Activated CD4-positive, CD25-positive, alpha-beta regulatory T cell treated with anti-CD3 and anti-CD28 coated beads, Interleukin-2, amount 50 U/mL, for 72 hours (primary cell): ENCODE data around the gene CEP57L1.
"Not testable (repeated sequence)": the region's sequence is repeated elsewhere in the genome, so short reads cannot be mapped to it uniquely, and the experiment has no call there.

ENCODE experiments used
- DNase-seq: peaks from one replicate; pipeline ENCODE4 v3.0.0; 2021

Gene CEP57L1

GRCh38 chr6:109075934-109076333 lies 19.4 kb upstream of the CEP57L1 start:
- no peak for DNase-seq

GRCh38 chr6:109076377-109076776 lies 18.9 kb upstream of the CEP57L1 start:
- no peak for DNase-seq

- no peak for DNase-seq
These were observed 15.3 kb upstream of the CEP57L1 start for GRCh38 chr6:109079981-109080380.

- no peak for DNase-seq
These were observed 14.3 kb upstream of the CEP57L1 start for GRCh38 chr6:109081026-109081425.

GRCh38 chr6:109081516-109082187 lies 13.7 kb upstream of the CEP57L1 start:
- no peak for DNase-seq

- DNase-seq, result no peak
These were observed 13.1 kb upstream of the CEP57L1 start for GRCh38 chr6:109082188-109082577.

GRCh38 chr6:109083657-109084056 lies 11.7 kb upstream of the CEP57L1 start:
- no peak for DNase-seq

GRCh38 chr6:109084146-109084545 lies 11.2 kb upstream of the CEP57L1 start:
- DNase-seq, result not testable (repeated sequence)

GRCh38 chr6:109087661-109088264 lies 7.5 kb upstream of the CEP57L1 start:
- DNase-seq, result no peak

GRCh38 chr6:109088995-109089394 lies 6.3 kb upstream of the CEP57L1 start:
- DNase-seq, result no peak

GRCh38 chr6:109091314-109092024 lies 3.8 kb upstream of the CEP57L1 start:
- no peak for DNase-seq

GRCh38 chr6:109092074-109092473 lies 3.2 kb upstream of the CEP57L1 start:
- DNase-seq, result no peak

GRCh38 chr6:109093732-109094415 lies 1.4 kb upstream of the CEP57L1 start:
- DNase-seq, result no peak

- DNase-seq, result peak; percentile 78
These were observed 781 bp upstream of the CEP57L1 start, which contains the start of gene SESN1 for GRCh38 chr6:109094416-109095035. SESN1 (minus strand) TSS chr6:109094846; CDS start chr6:109094073, 773 bp downstream.

GRCh38 chr6:109095835-109096084 lies 453 bp downstream of the CEP57L1 start:
- DNase-seq, result no peak

GRCh38 chr6:109096208-109096607 lies 901 bp downstream of the CEP57L1 start:
- no peak for DNase-seq

GRCh38 chr6:109097661-109098060 lies 2.4 kb downstream of the CEP57L1 start:
- DNase-seq, result no peak

- no peak for DNase-seq
These were observed 7.5 kb downstream of the CEP57L1 start for GRCh38 chr6:109102762-109103161.

- DNase-seq, result no peak
These were observed 8.6 kb downstream of the CEP57L1 start for GRCh38 chr6:109103942-109104341.

GRCh38 chr6:109104512-109104911 lies 9.2 kb downstream of the CEP57L1 start:
- DNase-seq, result no peak

GRCh38 chr6:109105681-109106080 lies 10.4 kb downstream of the CEP57L1 start:
- DNase-seq, result no peak

GRCh38 chr6:109109663-109110062 lies 14.4 kb downstream of the CEP57L1 start:
- DNase-seq, result not testable (repeated sequence)

- not testable (repeated sequence) for DNase-seq
These were observed 17.4 kb downstream of the CEP57L1 start for GRCh38 chr6:109112663-109113062.
